NCI-H345 treated with DMSO at 0.1 percent for 48 hours (cell line): ENCODE measurements around the gene SPOCK3.
"Not testable (repeated sequence)": the region's sequence is repeated elsewhere in the genome, so short reads cannot be mapped to it uniquely, and the experiment has no call there.

ENCODE experiments used
- DNase-seq: peaks from one replicate; lab custom pipeline; 2025; ENCODE audit not compliant: unreplicated experiment; lab: John Stamatoyannopoulos, UW

The SPOCK3 gene

DNA sequence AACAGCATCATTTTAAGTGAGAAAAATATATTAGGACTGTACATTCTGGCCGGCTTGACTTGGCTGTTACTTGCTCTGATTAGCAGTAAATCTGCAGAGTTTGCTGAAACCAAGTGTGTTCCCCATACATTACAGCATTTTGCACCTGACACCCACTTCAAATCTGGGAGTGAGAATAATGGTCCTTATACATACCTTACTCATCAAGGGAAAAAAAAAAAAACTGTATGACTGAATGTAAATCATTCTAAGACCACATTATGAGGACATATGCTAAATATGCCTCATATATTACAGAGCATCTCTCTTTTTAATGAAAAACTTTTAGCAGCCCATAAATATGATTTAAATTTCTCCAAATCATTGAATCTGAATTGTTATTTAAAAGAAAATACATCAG, 406.7 kb downstream of the SPOCK3 start:
- DNase-seq = no peak

DNA sequence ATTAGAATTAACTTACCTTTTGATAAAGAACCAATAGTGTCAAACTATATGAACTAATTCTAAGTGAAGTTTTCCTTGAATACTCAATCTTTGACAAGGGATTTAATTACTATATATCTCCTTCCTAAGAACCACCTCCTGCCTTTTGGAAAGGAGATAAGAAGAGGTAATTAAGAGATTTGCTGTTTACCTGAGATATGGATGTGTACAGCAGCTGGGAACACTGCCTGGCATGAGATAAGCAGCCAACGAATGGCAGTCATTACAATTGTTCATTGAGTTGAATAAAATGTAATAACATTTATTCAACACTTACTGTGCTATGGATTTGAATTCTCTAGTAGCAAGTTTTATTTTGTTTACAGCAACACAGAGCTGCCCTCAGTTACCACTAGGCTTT, 407.1 kb downstream of the SPOCK3 start:
- no peak for DNase-seq

DNA sequence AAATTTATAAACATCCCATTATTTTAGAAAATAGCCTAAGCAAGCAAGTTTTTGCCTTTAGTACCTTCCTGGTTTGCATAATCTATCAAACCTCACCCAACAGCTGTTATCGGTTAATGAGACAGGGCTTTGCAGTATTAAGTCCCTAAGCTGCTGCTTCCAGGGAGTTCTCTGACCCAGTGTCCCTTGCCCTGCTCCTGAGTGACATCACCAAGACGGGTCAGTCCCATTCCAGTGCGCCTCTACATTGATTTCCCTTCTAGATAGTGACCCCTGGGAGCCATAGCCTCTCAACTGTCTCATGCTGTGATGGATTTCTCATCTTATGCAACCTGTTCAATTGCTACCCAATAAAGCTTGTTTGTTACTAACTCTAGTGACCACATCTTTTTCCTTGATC, 410.4 kb downstream of the SPOCK3 start:
- DNase-seq = no peak

DNA sequence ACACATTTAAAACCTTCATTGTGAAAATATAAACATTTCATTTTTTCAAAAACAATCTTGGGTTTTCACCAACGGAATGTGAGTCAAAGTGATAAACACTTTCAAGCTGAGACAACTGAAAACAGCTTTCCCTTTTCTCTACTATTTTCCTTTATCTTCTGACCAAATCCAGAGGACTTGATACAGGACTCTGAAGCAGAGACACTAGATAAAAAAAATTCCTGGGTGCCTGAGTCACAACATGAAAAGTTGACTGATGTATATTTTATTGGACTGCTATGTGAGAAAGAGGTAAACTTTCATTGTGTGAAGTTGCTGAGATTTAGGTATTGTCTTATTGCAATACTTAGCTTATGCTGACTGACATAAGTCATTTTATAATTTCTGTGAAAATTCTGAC, 411.2 kb downstream of the SPOCK3 start:
- DNase-seq = no peak

DNA sequence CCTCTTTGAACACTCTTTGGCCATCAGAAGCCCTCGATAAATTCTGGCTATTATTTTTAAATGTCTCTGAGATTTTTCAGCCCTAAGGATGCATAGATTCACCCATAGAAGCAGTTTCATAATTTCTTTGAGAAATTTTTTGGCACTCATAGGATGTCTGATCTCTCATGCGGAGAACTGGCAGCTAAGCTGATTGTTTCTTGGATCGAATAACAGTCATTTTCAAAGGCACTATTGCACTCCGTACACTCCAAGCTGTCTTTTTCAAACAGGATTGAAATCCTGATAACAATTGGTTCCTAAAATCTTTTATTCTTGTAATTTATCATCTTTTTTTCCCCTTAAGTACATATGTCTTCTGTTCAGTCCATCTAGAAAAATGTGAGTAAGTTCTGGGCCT, 411.9 kb downstream of the SPOCK3 start:
- no peak for DNase-seq

DNA sequence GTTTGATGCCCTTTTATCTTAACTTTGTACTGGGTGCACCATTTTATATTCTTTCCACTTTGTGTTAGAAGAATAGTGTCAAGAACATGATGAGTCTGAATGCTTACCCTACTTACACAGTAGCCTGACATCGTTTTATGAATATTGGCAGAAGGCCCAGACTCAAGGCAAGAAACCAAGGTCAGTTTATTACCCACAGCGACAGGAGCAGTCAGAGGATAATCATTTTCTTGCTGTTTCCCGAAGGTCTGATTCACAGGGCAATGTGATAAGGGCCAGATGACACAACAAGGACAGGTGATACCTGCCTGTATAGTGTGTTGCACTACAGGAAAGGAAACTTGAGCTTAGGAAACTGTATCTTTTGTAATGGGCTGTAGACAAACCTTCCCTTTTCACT, 417.4 kb downstream of the SPOCK3 start:
- DNase-seq = no peak

DNA sequence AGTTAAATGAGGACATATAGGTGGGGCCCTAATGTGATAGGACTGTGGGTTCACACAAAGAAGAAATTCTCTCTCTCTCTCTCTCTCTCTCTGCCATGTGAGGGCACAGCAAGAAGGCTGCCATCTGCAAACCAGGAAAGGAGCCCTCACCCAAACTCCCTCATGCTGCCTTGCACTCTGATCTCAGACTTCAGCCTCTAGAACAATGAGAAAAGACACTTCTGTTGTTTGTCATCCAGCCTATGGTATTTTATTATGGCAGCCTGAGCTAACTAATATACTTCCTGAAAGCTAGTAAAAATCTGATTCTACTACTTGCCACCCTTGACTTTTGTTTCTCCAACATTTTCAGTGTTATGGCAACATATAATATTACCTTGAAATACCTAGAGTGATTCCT, 425.9 kb downstream of the SPOCK3 start:
- DNase-seq = no peak

DNA sequence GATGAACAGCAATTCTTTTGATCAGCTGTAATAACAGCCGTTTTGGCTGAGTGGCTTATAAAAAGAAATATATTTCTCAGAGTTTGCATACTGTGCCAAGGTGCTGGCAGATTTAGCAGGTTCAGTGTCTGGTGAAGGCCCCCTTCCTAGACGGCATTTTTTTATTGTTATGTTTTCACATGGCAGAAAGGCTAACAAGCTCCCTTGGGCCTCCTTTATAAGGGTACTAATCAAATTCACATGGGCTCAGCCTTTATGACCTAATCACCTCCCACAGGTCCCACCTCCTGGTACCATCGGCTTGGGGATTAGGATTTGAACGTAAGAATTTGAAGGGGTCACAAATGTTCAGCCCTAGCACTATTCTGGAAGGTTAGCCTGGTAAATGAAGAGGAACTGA, 431.9 kb downstream of the SPOCK3 start:
- no peak for DNase-seq

DNA sequence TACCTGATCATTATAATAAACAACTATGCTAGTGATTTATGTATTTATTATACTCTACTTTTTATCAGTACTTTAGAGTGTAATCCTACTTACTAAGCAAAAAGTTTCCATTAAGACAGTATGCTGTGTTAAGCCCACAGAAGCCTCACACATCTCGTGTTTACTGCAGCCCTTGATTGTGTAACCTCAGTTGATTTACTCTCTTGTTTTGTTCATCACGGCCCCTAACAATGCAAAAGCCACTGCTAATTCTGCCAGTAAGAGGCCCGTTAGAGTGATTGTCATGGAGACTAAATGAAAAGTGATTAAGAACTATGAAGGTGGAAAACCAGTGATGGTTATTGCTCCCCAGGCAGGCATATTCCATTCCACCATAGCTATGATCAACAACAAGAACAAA, 436.2 kb downstream of the SPOCK3 start:
- DNase-seq = no peak

DNA sequence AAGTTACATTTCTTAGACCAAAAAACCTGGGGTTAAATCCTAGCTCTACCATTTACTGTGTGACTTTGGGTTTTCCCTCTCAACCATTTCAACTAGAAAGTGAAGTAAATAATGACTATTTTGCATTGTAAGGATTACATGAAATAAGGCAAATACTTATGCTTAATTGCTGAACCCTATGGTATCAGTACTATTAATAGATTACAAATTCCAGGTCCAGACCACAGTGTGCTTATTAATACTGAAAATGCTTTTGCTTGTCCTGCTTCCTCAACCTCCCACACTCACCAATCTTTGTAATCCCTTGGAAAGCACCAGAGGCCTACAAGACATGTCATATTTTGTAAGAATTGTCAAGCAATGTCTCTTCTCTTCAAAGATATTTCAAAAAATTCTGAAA, 456.5 kb downstream of the SPOCK3 start:
- DNase-seq = no peak

DNA sequence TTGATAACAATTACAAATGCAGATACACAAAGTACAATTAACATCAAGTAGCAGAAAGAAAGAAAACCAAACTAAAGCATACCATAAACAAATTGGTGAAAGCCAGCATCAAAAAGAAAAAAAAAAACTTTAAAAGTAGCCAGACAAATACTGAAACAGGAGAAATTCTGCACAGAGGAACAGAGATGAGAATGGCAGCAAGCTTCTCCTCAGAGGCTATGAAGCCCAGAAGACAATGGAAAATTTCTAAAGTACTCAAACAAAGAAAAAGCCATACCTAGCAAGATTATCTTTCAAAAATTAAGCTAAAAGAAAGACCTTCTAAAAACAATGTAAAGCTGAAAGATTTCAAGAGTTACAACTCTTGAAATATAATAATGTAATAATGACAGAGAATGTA, 471.3 kb downstream of the SPOCK3 start:
- DNase-seq = no peak

DNA sequence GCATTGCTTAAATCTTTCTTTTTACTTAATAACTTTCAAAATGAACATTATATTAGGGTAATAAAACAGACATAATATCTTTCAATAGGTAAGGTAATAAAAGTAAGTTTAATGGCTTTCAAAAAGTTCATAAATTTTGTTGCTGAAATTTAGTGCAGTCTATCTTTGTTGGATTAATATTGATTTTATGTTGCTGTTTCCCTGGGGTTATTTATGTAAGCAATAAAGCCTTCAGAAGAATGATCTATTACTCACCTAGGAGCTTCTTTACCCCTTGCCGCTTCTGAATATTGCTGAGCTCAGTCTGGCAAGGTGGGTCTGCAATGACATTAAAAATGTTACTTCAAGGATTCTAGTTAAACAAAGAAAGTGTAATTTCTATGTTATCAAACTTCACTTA, 492.6 kb downstream of the SPOCK3 start:
- DNase-seq = no peak

DNA sequence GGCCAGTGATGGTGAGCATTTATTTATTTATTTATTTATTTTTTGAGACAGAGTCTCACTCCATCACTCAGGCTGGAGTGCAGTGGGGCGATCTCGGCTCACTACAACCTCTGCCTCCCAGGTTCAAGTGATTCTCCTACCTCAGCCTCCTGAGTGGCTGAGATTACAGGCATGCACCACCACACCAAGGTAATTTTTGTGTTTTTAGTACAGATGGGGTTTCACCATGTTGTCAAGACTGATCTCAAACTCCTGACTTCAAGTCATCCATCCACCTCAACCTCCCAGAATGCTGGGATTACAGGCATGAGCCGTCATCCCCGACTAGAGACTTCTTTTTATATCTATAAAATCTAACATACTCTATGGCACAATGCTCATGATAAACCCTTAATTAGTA, 495.1 kb downstream of the SPOCK3 start:
- DNase-seq = not testable (repeated sequence)

DNA sequence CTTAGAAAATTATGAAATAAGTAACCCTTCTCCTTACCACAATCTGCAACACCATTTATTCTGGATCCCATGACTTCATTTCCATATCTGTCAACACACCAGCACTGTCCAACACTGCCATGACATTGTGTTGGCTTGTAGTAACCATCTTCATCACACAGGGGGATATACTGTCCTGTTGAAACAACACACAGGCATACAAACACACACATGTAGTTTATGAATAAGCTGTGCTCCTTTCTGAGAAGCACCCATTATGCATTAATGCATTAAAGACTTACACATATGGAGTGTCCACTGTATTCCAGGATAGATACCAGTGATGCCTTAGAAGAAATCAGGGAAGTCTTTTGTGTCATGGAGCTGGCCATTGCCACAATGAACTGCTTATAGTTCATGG, 496.9 kb downstream of the SPOCK3 start:
- DNase-seq = no peak

DNA sequence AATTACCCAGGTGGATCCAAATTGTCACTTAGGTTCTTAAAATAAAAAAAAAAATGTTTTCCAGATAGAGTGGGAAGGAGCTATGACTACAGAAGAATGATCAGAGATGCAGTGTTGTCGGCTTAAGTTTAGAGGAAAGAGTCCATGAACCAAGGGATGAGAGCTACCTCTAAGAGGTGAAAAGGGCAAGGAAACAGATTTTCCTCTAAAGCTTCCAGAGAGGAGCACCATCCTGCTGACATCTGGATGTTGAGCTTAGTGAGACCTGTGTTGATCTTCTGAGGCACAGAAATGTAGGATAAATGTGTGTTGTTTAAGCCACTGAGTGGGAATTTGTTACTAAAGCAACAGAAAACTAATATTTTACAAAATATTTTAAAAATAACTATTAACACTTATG, 498.7 kb downstream of the SPOCK3 start:
- no peak for DNase-seq

DNA sequence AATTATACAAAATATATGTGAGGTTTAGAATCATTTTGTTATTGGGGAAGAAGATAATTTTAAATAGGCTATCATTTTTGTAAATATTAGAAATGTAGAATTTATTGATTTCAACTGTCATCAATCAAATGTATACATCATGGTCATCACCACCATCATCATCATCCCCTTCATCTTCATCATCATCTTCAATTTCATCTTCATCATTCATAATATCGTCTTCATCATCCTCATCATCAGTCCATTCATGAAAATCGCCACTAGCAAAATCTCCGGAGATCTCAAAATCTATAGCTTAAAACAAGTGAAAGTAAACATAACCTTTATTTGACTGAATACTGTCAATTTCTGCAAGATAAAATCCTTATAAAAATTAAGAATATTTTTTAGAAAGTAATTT, 499.5 kb downstream of the SPOCK3 start:
- no peak for DNase-seq

DNA sequence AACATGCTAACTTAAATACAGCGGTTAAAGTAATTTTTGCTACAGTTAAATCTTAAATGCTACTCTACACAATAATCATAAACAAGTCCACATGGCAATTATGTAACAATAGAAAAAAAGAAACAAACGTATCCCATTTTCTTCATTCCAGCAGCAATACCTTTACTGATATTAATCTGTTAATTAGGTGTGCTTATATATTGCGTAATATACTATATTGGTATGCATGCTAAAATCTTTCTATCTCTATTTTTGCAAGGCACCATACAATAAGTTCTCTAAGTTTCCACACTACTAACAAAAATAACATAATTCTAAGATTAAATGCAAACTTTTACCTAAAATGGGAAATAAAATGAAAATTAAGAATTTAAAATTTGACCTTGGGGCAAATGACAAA, 500.6 kb downstream of the SPOCK3 start:
- no peak for DNase-seq

DNA sequence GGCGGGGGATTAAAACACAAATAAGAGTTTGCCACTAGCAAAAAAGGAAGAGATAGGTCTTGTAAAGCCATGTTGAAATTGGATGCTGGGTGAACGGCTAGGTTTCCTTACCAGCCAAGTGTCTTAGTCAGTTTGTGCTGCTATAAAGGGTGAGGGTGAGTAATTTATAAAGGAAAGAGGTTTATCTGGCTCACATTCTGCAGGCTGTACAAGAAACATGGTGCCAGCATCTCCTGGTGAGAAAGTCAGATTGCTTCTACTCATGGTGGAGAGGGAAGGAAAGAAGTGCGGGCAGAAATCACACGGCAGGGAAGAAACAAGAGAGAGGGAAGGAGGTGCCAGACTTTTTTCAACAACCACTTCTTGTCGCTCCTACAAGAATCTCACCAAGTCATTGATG, 507.5 kb downstream of the SPOCK3 start:
- no peak for DNase-seq

DNA sequence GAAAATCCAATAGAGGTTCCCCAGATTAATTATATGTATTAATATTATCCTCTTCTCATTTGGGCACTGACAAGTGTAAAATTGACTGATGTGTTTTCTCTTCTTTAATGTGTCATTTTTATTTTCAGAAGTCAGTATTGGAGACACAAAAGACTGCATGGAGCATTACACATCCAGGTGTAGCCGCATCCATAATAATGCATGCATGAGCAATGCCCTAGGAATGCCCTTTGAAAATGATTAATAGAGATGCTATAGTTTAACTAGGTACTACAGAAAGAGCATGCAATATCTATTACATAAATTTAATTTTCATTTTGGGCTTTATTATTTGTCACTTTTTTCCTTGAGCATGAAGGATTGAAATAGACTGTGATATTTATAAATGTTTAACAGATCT, 509.9 kb downstream of the SPOCK3 start:
- no peak for DNase-seq

DNA sequence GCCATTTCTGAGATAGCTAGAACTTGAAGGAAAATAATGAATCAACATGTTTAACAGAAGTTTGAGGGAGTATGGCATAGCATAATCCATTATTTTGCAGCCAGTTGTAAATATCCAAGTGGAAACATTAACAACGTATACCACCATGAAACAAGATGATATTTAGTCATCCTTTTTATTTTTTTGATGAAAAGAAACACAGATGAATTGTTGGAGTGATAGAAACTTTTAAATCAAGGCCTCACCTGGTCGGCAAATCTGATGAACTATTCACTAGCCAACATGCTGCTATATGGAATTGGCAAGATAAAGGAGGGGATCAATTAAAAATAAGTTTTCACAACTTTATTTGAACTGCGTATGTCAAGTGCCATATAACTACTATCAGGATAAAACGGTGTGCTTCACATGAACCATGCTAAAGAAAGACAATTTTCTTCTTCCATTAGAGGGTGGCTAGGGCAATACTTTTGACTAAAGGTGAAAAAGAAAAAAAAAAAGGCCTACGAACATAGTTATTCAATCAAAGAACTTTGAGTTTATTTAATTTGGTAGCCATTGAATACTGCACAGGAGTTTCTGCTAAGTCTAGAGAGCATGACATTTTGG, 510.7 kb downstream of the SPOCK3 start:
- no peak for DNase-seq

DNA sequence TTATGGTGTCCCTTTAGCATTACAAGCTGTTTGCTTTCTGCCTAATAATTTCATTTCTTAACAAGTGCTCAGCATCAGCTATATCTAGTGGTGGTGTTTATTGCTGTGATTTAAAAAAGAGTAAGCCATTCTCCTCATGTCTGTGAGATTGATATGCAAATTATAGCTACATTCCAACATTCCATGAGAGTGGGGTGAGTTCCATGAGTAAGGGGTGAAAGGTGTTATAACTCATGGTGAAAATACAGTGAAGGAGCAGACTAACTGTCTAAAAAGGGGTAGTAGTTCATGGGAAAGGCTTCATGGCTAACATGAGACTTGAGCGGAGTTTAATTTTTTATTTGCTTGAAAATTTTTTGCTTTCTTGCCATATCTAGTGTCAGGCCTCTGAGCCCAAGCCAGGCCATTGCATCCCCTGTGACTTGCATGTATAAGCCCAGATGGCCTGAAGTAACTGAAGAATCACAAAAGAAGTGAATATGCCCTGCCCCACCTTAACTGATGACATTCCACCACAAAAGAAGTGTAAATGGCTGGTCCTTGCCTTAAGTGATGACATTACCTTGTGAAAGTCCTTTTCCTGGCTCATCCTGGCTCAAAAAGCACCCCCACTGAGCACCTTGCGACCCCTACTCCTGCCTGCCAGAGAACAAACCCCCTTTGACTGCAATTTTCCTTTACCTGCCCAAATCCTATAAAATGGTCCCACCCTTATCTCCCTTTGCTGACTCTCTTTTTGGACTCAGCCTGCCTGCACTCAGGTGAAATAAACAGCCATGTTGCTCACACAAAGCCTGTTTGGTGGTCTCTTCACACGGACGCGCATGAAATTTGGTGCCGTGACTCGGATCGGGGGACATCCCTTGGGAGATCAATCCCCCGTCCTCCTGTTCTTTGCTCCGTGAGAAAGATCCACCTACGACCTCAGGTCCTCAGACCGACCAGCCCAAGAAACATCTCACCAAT, 518.3 kb downstream of the SPOCK3 start:
- DNase-seq = not testable (repeated sequence)

DNA sequence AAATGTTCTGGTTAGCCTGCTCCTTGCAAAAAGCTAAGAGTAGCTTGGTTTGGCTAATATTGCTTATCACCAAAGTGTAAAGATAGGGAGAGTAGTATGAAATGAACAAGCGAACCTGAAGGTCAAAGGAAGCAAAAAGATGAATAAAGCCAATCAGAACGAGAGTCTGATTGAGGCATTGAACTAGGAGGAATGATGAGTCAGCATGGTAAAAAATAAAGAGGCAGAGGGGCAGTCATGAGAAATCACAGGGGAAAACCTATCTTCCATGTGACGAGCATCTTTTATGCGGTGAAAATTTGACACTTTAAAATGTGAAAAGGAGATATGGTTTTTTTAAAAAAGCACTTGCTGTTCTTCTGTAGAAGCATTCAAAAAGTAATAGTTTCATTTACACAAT, 533.7 kb downstream of the SPOCK3 start:
- DNase-seq = no peak

DNA sequence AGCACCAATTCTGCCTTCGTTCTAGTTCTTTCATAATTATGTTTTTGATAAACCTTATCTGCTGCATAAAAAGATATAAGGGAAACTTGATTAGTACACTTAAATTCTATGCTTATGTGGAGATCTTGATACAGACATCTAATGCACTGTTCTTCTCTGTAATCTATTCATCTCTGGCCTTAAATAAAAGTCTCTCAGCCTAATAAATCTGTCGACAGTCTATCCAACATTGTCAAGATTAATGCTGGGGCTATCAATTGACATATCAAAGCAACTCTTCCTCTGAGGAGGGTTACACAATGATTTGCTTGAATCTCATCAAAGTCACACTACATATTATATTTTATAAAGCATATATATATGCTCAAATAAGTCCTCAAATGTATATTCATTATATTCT, 545.5 kb downstream of the SPOCK3 start:
- DNase-seq = no peak
